M059J (cell line): ENCODE results near the gene HTT. TPM values are rescaled to one million over a fixed set of nuclear protein-coding genes. Genes with fewer than 3 reads are reported as not detected.

ENCODE experiments used
- DNase-seq: peaks from one replicate; pipeline ENCODE4 v3.0.0-alpha.2; 2012; ENCODE audit warnings: low read depth
- total RNA-seq: library from RNA; depleted of rRNA; stranded (reverse); fragments of >200 nt; shearing (Covaris generic); gene quantifications from 2 replicates; pipeline ENCODE4 v1.2.3, GENCODE V29; 2014; rRNA removed

Gene HTT
- total RNA-seq, 1 experiment from 2014 or later, result 46.2 TPM

DNA sequence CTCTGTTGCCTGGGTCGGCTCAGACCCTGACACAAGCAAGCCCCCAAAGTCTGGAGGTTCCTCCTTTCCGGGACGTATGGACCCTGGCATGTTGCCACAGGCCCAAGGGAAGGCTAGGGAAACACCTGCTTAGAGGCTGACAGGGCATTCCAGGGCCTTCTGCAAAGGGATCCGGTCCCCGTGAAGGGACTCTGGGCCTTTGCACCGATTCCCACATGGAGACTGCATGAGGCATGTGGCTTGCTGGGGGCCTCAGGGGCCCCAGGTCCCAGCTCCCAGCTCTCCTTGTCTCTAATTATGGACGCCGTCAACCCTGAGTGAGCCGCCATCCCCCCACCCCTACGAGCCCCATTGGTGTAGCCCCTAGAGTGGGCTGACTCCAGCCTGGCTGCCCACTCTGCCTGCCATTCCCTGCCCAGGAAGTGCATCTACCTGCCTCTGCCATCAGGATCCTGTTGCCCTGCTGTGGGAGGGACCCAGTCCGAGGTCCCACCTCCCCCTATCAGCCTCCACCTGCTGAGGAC, 214.2 kb downstream of the HTT start:
- DNase-seq, result no peak

DNA sequence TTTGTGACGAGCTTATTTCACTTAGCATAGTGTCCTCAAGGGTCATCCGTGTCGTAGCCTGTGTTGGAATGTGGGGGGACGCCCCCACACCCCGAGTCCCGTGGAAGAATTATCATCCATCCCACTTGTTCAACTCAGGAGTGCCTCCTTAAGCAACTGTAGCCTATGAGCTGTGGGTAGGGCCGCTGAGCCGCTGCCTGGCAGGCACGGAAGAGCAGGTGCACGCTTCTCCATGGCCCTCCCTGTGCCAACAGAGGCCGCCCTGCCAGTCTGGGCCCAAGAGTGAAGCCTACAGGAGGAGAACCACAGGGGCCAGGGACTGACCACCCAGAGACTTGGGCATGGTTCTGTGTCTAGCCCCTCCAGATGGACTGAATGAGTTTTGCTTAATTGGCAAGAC, 216.0 kb downstream of the HTT start:
- no peak for DNase-seq

DNA sequence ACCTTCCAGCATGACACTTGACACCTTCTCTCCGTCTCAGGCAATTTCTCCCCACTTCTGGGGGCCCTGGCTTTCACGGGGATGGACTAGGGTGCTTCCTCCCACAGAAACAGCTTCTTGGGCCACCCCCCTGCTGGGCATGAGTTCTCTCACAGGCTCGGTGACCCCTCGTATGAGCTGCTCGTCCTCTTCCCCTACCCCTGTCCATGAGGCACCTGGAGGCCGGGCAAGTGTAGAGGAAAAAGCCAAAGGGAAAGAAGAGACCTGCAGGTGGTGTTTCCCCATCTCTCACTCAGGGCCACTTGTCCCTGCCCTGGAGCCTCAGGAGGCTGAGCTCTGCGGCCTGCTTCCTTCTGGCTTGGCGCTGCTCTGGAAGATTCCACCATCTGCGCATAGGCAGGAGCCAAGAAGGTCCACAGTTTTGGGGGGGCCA, 216.4 kb downstream of the HTT start:
- no peak for DNase-seq

DNA sequence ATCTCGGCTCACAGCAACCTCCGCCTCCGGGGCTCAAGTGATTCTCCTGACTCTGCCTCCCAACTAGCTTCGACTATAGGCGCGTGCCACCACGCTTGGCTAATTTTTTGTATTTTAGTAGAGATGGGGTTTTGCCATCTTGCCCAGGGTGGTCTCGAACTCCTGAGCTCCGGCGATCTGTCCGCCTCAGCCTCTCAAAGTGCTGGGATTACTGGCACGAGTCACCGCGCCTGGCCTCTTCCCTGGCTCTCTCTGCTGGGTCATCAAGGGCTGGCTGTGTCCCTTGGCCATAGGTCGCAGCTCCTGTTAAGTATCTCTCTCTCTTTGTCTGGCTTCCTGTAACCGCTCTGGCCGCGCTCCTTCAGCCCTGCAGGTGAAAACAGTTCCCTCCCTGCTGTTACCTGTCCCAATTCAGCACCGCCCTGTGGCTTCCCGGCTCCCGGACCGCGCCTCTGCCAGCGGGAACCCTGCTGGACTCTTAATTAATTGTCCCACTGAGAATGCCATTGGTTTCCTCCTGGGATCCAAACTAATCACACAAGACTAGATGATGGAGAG, 217.0 kb downstream of the HTT start:
- no peak for DNase-seq

DNA sequence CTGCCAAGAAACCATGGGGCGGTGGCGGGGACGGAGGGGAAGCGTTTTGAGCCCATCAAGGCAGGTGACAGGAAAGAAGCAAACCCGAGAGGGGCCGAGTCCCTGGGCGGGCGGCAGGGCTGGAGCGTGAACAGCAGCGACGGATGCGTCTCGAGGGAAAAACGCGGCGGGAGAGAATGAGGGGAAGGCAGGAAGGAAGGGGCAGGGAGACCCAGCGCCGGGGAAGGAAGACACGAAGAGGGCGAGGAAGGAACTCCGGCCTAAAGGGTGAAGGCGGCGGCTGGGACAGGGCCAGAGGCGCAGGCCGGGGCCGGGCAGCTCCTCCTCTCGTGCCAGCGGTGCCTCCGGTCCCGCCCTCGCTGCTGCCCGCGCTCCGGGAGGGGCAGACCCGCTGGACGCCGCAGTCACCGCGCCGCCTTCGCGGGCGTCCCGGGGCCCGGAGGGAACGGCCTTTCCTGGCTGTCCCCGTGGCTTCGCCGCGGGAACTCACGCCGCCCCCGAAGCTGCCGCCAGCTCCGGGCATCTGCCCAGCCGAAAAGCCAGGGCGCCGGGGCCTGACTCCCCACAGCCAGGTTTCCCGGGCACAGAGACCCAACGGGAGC, 217.6 kb downstream of the HTT start:
- DNase-seq, result peak; percentile 72

DNA sequence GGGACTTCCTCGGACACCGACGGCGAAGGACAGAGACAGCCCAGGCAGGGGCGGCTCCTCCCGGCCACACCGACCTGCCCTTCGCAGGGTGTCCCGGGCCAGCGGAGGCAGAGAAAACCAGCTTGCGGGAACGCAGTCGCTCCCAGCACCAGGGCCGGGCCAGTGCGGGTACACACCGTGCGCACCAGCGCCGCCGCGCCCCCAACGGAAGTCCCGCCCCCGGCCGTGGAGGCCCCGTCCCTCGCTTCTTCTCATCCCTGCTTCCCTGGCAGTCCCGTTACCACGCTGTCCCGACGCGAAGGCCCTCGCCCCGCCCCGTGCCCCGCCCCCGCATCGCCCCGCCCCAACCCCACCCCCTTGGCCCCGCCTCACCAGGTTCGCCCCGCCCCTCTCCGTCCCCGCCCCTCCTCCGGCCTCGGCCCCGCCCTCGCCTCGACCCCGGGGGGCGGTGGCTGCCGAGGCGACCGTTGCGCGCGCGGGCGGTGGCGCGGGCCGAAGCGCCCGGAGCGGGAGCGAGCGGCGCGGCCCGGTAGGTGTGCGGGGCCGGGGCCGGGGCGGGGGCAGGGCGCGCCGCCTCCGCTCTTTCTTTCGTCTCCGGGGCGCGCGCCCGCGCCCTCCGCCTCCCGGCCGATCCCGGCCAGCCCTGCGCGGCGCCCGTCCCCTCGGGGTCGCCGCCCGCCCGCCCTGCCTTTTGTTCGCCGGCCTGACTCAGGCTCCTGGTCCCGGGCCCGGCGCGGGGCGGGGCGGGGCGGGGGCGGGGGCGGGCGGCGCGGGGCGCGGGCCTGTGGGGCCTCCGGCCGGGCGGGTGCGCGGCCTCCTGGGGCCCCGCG, 218.3 kb downstream of the HTT start, which contains the start of gene RGS12:
Gene RGS12 (plus strand): TSS at position 451 of the 830 bp plus-strand sequence. CDS start 23,150 bp downstream, outside the sequence.
- peak; percentile 91 for DNase-seq

Other genes starting within 250 kb of the HTT start
- gene ADD1, start 230.8 kb upstream of the HTT start, total RNA-seq, result 143 and 193 TPM in 2 replicates
- 12.3 and 18.0 TPM in 2 replicates for gene NOP14, start 111.3 kb upstream of the HTT start, total RNA-seq
- gene GRK4, start 111.1 kb upstream of the HTT start, total RNA-seq, result 0.74 and 2.5 TPM in 2 replicates
- gene HTT-AS, start 143 bp upstream of the HTT start, total RNA-seq, result not detected in 2 replicates
- gene MSANTD1, start 174.5 kb downstream of the HTT start, total RNA-seq, result 0.10 TPM in 1 of 2 replicates, not detected in the other
- 7.5 and 15.8 TPM in 2 replicates for gene RGS12, start 218.3 kb downstream of the HTT start, total RNA-seq